Psoas muscle (tissue), 8 donors: Measurements from ENCODE around the gene SPDYC. TPM values are rescaled to one million over a fixed set of nuclear protein-coding genes. Genes with fewer than 3 reads are reported as not detected.

Experiments
- ATAC-seq, 4 donors: fragments of 200-7000 bp; cut with Tn5 transposase; one replicate each; pipeline ENCODE4 v1.9.1; 2020; ENCODE audit warnings: moderate library complexity in 3 of 4, mild to moderate bottlenecking in 2 of 4
- DNase-seq, 2 donors: peaks; one replicate each; pipeline ENCODE4 v3.0.0-alpha.2; 2020
- H3K27ac ChIP-seq: fragments of 200-600 bp; one replicate; pipeline ENCODE4 v1.8.0; 2022
- H3K27me3 ChIP-seq, 3 donors: fragments of 200-600 bp in 1 of 3; one replicate each; pipeline versions ENCODE4 v1.6.1 to v1.8.0; 2013 to 2022; ENCODE audit warnings: low read length in 2 of 3, mild to moderate bottlenecking in 2 of 3, moderate library complexity in 1 of 3; ENCODE audit not compliant: insufficient read depth in 3 of 3
- H3K36me3 ChIP-seq, 2 donors: fragments of 200-600 bp in 1 of 2; one replicate each; pipeline versions ENCODE4 v1.6.1 to v1.8.0; 2013 to 2022; ENCODE audit warnings: low read depth in 1 of 2, mild to moderate bottlenecking in 1 of 2, moderate library complexity in 1 of 2; ENCODE audit not compliant: insufficient read depth in 1 of 2
- H3K4me1 ChIP-seq: fragments of 200-600 bp; one replicate; pipeline ENCODE4 v1.8.0; 2022
- H3K4me3 ChIP-seq: fragments of 200-600 bp; one replicate; pipeline ENCODE4 v1.8.0; 2022; ENCODE audit warnings: mild to moderate bottlenecking
- H3K9me3 ChIP-seq: fragments of 200-600 bp; one replicate; pipeline ENCODE4 v1.8.0; 2022
- CTCF ChIP-seq: fragments of 200-600 bp; IDR thresholded peaks from one replicate; pipeline ENCODE4 v1.8.0; 2022; ENCODE audit warnings: antibody characterized with exemption
- WGBS, 3 donors: extraction: QIAGEN DNeasy Blood & Tissue Kit; methylation state at CpG; one replicate each; pipeline versions ENCODE4 v1.1.6 to v1.1.7; 2013; 5-methylcytosine and 5-hydroxymethylcytosine counted together
- intact Hi-C, 2 donors: fragments of 100-400 bp; cut with DNase I; formaldehyde crosslinking; loops; one replicate each; pipeline versions ENCODE4 v1.11.0 to v1.14.2; 2022
- long read RNA-seq, 2 donors: library from polyadenylated mRNA; unstranded; transcript quantifications; one replicate each; pipeline ENCODE4 v2.0.0, GENCODE V29; 2021
- polyA plus RNA-seq, 3 donors: library from polyadenylated mRNA; stranded (reverse); fragments of 200-250 nt; gene quantifications; one replicate each; pipeline ENCODE4 v1.2.3, GENCODE V29; 2013
- total RNA-seq, 4 donors: library from RNA; stranded (reverse); fragmentation: NEBNext Ultra II Directional in 2 of 4; extraction: Animal tissue kit (Norgen Biotek cat#: 25700) in 2 of 4; gene quantifications; one replicate each; pipeline versions ENCODE4 v1.2.1 to v1.2.4, GENCODE V29; 2021 to 2023
- donor health status: healthy with polysubstance abuse.
- donor health status: DM: no; HTN: no; CAD: no; lungs with moderate emphysema.
- donor health status: Bipolar disorder and iron deficiency.
- donor health status: healthy.
- donor health status: DM: yes; HTN: yes; CAD: no.
- donor health status: DM: no; HTN: no; CAD: no.
- donor health status: DM: no; HTN: no; CAD: no.
- donor health status: DM: yes; HTN: yes; CAD: no.

Gene SPDYC
- total RNA-seq: not detected
- polyA plus RNA-seq: not detected
- long read RNA-seq, donor 1: 0 reads
- long read RNA-seq, donor 2: 0 reads

- H3K27me3 ChIP-seq: peaks cover 0 to 1% (median 0%) of the 10 kb centered on the region in 3 donors
- no peak for TF ChIP-seq CTCF
- 87 to 89% (median 87%) methylated on average over 21 of the region's 21 CpGs for WGBS, 3 donors
- no peak for DNase-seq
- intact Hi-C loops: no loop called here
- no peaks in the 10 kb centered on the region for H3K4me1 ChIP-seq
- no peak within 1 kb of the TSS for H3K4me3 ChIP-seq
- no peaks in the 10 kb centered on the region for H3K9me3 ChIP-seq
- no peaks in the 10 kb centered on the region for H3K36me3 ChIP-seq
- no peak within 1 kb of the TSS for H3K27ac ChIP-seq
- no peak for ATAC-seq
Observed at GRCh38 chr11:65170058-65170534, at the start of gene SPDYC. Gene SPDYC, plus strand, starts transcription at chr11:65170233. Its CDS starts 1,125 bp downstream, at chr11:65171358.

GRCh38 chr11:65120831-65121230, 49.2 kb upstream of the SPDYC start:
- ATAC-seq: no peak
- Histone ChIP-seq H3K4me1 (peaks cover 25% of the 10 kb centered on the region), H3K27ac (peak overlapping the region; percentile 90), H3K9me3 (no peaks in the 10 kb centered on the region), H3K27me3 (no peaks in the 10 kb centered on the region), H3K4me3 (peak overlapping the region; percentile 79), H3K36me3 (peaks cover 10 to 64% of the 10 kb centered on the region in 2 donors)
- 79 to 94% (median 82%) methylated on average over 3 of the region's 3 CpGs for WGBS, 3 donors
- intact Hi-C loops: loop anchor here (2.0 to 5.0 kb wide), 2 partner anchors 36 to 61 kb away; partner anchors contain the start of genes CAPN1 (in 1 of the 2), CDCA5 (in 1 of the 2) and ZFPL1 (in 1 of the 2)
- DNase-seq: no peak
- no peak for TF ChIP-seq CTCF

GRCh38 chr11:65121447-65121864, 48.6 kb upstream of the SPDYC start:
- Histone ChIP-seq H3K27me3 (no peaks in the 10 kb centered on the region), H3K4me3 (peak overlapping the region; percentile 79), H3K36me3 (peaks cover 10 to 64% of the 10 kb centered on the region in 2 donors), H3K4me1 (peaks cover 19% of the 10 kb centered on the region), H3K9me3 (no peaks in the 10 kb centered on the region), H3K27ac (peak overlapping the region; percentile 90)
- 1 to 2% (median 2%) methylated on average over 22 of the region's 22 CpGs for WGBS, 3 donors
- intact Hi-C loops: loop anchor here (2.0 to 5.0 kb wide), 2 partner anchors 37 to 61 kb away; partner anchors contain the start of genes CAPN1 (in 1 of the 2), CDCA5 (in 1 of the 2) and ZFPL1 (in 1 of the 2)
- no peak for TF ChIP-seq CTCF
- DNase-seq (no peak), ATAC-seq (no peak)

GRCh38 chr11:65121865-65122696, 48.0 kb upstream of the SPDYC start, which contains the start of the genes FAU and MRPL49:
Gene FAU, minus strand, starts transcription at chr11:65122134. Its CDS starts 321 bp downstream, at chr11:65121813.
Gene MRPL49, plus strand, starts transcription at chr11:65122321. Its CDS starts 26 bp downstream, at chr11:65122347.
- 0% methylated on average over 64 of the region's 64 CpGs for WGBS, 3 donors
- H3K9me3 ChIP-seq: no peaks in the 10 kb centered on the region
- peak within 1 kb of the TSS; percentile 79 for H3K4me3 ChIP-seq
- no peaks in the 10 kb centered on the region for H3K27me3 ChIP-seq
- DNase-seq (peak; percentile 98 to 99), ATAC-seq (peak; percentile 87 to 88 (median 87))
- no peak for TF ChIP-seq CTCF
- H3K36me3 ChIP-seq: peaks cover 10 to 70% of the 10 kb centered on the region in 2 donors
- H3K27ac ChIP-seq: peak within 1 kb of the TSS; percentile 90
- intact Hi-C loops: loop anchor here (2.0 to 5.0 kb wide), 2 partner anchors 37 to 60 kb away; partner anchors contain the start of genes CAPN1 (in 1 of the 2), CDCA5 (in 1 of the 2) and ZFPL1 (in 1 of the 2)
- H3K4me1 ChIP-seq: peaks cover 16% of the 10 kb centered on the region
